Kidney capillary endothelial cell (primary cell): Measurements from ENCODE around the gene C18orf32.
A peak's percentile ranks its signal among the peaks of the same experiment; 100 is the strongest.
"Not testable (repeated sequence)": the region's sequence is repeated elsewhere in the genome, so short reads cannot be mapped to it uniquely, and the experiment has no call there.

Experiments used
- DNase-seq: peaks from one replicate; pipeline ENCODE4 v3.0.0-alpha.2; 2018; ENCODE audit warnings: low spot score

C18orf32 gene

DNA sequence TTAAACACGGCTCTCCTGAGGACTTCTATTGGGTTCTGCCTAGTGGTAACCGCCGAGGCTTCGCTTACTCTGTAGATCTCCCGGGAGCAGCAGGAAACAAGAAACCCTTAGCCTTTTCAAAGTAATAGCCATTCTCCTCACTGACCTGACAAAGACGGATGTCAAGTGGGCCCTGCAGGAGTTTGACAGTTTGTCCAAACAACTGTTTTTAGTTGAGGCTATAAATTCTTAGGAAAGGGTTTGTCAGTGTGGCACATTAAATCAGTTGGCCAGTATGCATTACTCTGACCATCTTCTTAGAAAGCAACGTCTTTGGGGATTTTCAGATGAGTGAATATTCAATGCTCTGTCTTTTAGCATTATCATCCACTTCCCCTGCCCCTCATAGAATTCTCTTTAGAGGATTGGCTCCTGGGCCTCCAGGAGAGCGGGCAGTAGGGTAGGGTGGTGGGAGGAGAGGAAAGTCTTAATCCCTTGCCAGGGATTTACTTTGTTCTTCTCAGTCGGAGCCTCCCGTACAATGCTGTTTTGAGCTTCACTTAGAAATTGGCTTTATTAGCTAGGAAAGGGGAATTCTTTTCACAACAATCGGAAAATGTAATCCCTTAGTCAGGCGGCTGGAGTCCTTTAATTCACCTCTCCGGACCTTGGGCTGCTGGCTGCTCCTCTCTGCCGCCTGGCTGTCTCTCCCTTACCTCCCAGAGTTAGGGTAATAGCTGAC is 13.3 kb upstream of the C18orf32 start:
- no peak for DNase-seq

DNA sequence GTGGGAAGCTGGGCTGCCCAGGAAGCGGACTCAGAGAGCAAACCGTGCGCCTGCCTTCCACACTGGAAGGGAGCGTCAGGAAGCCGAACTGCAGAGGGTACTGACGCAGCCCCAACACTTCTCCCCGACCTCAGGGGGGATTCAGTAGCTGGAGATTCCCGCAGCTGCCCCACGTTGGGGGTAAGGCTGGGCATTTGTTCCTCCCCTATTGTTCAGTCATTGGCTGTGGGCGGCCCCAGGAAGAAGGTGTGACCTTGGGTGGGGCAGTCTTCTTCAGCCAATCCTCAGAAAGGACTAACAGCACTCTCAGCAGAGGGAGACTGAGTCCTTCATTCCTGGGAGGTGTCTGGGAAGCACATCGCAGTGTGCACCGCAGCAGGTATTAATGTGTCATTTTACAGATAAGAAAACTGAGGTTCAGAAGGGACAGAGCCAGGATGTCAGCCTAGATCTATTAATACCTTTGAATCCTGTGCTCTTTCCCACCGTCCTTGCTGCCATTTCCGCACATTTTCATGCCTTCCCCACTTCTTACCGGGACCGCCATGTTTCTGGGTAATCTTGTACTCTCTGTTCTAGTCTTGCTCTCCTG is 12.1 kb upstream of the C18orf32 start:
- DNase-seq: no peak

DNA sequence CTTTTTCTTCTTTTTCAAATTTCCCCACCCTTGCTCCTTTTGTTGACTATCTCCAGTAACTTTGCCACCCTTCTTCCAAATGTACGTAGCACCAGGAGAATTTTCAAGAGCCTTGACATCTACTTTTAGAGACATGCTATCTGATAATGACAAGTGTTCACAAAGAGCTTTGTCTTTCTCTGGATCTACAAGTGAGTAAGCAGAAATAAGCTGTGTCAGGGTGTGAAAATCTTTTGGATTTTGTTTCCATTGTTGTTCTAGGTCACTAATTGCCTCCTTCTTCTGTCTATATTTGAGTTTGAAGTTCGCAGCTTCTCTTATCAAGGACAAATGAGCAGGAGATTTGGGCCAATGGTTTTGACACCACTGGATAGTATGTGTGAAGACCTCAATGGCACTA is 8.4 kb upstream of the C18orf32 start:
- DNase-seq: no peak

DNA sequence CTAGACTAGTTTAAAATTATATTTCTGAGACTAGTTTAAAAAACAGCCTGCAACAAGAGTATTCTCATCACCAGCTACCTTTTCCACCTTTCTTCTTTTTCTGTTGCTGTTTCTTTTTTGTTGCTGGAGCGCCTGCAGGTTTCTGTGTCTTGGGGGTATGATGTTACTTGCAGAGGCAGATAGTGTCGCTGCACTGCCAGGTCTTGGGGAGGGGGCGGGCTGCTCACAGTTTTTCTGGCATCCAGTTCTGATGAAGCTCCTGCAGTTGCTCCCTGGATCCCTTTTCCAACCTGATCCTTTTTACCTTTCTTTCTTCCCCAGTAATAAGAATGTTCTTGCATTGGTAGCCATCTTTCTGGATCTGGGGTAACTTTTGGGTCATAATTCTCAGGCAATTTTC is 8.0 kb upstream of the C18orf32 start:
- no peak for DNase-seq

DNA sequence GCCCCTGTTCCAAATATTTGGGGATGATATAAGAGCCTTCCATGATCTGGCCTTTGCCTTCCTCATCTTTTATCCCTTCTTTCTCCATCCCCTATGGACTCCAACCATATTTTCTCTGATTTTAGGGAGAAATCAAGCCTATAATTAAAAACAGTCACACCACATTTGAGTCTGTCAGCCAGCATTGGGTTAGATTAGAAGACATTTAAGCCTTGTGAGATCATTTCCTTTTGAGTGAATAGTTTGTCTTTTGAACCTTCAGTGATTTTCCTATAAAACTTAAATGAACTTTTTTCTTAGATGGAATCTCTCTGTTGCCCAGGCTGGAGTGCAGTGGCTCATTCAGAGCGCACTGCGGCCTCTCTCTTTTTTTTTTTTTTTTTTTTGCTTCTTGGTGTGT is 7.6 kb upstream of the C18orf32 start:
- DNase-seq: no peak

DNA sequence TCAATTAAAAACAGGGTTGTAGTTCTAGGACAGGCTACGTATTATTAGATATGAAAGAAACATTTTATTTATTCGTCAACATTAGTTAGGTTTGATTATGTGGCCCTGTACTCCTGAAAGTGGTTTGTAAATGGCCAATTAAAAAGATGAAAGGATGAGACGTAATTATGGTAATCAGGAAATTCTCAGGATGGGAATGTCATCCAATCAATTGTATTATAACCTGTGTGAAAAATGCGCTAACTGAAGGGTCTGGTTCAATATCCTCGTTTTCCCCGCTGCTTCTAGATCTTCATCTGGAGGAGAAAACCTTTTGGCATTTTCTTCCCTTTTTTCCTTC is 5.6 kb upstream of the C18orf32 start:
- no peak for DNase-seq

DNA sequence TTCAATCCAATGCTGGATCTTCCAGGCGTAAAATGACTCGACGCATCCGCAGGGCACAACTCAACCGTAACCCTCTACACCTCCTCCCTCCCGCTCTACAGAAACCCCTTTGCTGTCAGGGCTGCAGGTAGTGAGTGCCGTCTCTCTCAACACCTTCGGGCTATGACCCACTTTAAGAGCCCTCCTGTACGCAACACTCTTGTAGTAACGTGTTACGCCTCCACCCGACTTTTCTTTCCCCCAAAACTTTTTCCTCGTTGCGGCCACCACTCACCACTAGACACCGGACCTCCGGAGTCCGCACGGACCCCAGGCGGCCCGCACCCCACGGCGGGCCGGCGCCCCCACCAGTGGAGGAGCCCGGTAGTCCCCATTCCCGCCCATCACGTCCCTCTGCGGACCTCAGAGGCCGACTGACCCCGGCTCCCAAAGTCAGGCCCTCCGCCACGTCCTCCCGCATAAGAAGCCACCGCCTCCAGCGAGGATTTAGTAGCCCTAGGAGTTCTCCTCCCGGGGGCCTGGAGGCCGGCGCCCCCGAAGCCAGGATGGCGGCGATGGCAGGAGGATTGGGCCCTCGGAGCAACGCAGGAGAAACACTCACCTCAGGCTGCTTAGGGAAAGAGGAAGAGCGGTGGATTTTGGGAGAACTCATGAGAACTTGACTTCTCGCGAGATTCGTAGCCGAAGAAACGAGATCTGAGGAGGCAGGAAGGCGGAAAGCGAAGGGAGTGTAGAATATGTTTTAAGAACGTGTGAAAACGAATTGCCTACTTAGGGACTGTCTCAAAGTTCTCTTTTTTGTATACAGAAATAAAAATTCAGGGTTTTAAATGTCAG is 5.0 kb upstream of the C18orf32 start, which contains the start of gene RPL17:
RPL17 (minus strand) TSS at position 609 of the 837 bp plus-strand sequence.
- peak; percentile 96 for DNase-seq

DNA sequence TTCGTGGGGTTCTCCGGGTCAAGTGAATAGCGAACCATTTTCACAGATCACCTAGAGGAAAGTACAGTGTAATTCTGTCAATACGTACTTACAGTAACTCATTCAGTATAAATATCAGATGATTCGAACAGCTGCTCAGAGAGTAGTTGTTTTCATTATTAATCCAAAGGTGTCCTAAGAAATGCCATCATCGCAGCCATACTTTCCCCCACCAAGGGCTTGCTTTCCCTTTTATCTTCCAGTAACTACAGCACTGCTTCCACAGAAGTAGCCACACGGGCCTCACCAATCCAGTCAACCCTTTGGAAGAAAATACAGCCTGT is 4.5 kb upstream of the C18orf32 start:
- DNase-seq: no peak

DNA sequence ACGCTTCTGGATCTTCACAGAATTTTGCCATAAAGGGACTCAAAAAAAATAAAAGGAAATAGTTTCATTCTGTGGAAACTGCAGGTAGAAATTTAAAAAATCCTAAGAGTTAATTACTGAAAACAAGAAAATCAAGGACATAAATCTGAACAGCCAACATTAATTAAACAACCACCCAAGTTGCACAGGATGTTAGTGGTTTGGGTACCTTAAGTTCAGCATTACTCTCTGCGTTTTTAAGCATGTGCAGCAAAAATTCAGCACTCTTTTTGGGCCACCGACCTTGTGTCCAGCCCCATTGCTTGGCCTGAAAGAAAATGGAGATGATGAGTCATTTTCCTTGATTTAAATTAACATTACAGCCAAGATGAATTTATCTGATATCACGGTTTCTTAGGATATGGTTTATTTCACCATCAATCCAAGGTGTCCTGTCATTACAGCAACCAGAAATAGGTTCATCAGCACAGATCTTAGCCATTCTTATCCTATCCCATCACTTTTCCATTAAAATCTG is 3.3 kb upstream of the C18orf32 start:
- DNase-seq: no peak

DNA sequence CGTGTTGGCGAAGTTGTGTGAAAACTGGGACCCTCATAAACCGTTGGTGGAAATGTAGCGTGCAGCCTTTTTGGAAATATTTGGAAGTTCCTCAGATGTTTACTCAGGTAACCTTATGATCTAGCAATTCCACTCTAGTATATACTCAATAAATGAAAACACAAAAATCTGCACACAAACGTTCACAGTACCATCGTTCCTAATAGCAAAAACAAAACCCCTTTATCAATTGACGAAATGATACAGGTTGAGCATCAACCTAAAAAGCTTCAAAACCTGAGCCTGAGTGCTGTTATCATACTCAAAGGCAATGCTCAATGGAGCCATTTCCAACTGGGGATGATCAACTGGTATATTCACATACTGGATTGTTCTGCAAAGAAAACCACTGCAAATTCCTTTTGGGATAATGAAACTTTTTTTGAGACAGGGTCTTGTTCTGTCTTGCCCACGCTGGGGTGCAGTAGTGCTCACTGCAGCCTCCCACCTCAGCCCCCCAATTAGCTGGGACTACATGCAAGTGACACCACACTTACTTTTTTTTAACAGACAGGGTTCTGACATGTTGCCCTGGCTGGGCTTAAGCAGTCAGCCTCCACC is 777 bp upstream of the C18orf32 start:
- DNase-seq: no peak

DNA sequence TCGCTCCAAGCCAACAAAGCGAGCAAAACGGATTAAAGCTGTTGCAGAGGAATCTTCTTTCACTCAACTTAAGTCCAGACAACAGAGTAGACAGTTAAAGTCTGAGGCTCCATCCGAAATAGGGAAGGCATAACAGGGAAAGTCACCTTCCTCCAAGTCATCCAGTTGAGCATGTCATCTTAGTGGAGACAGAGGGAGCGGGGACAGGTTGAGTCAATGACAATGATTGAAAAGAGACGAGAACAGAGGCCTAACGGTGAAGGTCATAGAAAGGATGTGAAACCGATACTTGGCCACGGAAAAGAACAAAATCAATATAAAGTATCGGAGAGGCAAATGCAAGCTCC is 455 bp downstream of the C18orf32 start:
- peak; percentile 42 for DNase-seq

DNA sequence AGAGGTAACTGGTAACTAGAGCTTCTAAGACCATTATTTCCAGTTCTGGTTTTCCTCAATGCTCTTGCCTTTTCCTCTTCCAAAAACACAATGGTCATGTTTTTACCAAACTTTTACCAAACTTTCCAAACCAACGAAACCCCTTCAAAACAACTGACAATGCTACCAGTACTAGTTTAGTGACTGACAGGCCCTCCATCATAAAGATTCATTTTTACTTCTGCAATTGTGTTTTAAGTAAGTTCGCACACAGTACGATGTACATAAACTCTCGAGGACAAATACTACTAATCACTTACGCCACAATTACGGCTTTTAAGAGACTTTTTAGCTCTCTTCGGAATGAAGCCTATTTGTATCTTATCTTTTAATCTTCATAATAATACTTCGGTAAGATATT is 900 bp downstream of the C18orf32 start:
- no peak for DNase-seq

DNA sequence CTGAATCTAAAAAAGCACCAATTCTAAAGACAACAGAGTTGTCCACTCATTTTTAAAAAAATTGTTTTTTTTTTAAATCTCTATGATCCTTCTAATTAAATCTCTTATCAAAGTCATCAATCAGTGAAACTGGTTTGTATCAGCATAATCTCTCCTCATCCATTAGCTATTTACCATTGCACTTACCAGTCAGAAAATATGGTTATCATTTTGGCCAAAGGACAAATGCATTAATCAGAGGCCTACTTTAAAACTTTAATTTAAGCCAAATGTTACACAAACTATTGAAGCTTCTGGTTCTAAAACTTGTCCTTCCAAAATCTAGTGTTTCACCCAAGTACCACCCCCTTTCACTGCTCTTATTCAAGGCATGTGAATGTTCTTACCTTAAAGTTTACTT is 3.8 kb downstream of the C18orf32 start:
- DNase-seq: no peak

DNA sequence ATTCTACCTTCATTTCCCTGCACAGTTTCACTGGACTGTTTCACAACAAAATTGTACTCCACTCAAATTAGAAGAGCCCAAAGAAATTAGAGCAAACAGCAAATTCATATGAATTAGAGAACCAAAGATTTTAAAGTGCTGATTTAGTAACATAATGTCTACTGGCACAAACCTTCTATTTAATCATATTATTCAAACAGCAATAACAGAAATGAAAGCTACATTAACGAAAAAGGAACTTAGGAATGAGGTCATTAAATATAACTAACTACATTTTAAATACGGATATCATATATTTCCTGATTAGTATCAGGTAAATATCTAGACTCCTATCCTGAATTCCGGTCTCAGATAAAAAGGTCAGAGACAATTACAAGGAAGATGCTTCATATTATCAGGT is 5.1 kb downstream of the C18orf32 start:
- DNase-seq: no peak

DNA sequence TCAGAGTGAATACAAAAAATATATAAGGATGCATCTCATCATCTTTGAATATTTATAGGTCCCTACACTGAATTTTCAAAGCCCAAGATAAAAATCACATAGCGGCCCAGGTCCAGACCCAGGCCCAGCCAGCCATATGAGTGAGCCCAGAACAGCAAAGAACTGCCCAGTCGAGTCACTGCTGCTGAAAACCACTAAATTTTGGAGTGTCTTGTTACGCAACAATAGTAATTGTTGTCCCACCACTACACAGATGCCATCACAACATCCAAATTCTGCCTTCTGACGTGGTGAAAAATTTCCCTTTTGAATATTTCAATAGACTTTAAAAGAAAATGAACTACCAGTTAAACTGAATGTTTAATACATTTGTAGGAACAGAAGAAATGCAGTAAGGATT is 5.7 kb downstream of the C18orf32 start:
- DNase-seq: no peak

DNA sequence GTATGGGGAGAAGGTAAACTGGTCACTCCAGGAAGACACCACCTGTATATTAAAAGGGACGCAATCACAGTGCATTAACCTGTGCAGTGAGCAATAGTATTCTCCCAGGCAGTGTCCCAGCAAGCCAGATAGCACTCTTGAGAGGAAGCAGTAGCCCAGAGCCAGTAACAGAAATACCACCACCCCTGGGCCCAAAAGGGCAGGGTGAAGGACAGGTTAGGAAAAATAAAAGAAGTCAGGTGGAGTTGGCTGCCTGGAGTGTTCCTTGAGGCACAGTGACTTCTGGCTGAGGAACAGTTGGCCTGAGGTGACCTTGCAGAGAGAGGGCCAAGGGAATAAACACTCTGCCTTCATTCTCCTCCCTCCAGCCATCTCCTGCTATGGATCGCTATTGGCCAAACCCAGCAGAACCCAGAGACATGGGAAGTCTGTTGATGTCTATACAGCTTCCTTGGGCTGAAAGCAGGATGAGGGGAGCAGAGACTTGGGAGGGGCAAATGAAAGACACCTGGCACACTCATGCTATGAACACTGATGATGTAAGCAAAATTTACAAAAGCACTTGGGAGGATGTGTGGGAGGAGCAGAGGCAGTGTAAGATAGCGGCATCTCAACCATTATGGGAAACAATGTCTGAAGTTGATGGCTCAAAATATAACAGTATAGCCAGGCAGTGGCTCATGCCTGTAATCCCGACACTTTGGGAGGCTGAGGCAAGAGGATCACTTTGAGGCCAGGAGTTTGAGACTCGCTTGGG is 7.5 kb downstream of the C18orf32 start:
- no peak for DNase-seq

DNA sequence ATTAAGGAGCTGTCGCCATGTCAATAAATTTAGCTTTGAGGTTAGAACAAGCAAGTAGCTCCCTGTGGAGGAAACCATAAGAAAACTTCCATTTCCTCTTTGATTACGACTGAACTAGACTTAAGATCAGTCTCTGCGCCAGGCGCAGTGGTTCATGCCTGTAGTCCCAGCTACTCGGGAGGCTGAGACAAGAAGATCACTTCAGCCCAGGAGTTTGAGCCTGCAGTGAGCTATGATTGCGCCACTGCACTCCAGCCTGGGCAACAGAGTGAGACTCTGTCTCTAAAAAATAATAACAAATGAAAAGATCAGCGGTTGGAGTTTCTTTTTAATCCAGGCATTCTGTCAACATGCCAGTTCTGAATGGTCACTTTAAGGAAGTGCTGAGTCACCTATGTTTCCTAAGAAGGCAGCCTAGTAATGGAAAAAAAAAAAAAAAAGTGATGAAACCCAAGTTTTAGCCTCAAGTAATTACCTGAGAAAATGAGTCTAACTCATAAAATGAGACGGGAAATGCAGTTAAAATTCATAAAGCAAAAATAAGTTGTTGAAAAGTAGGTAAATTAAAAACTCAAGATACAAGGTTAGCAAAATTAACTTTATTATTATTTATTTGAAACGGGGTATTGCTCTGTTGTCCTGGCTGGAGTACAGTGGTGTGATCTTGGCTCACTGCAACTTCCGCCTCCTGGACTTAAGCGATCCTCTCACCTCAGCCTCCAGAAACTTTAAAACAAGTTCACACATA is 10.2 kb downstream of the C18orf32 start:
- DNase-seq: peak; percentile 87

DNA sequence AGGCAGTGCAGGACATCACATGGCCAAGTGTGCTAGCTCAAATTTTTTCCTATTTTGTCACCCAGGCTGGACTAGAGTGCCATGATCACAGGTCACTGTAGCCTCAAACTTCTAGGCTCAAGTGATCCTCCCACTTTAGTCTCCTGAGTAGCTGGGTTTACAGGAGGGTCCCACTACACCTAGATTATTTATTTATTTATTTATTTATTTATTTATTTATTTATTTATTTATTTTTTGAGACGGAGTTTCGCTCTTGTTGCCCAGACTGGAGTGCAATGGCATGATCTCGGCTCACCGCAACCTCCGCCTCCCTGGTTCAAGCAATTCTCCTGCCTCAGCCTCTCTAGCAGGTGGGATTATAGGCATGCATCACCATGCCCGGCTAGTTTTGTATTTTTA is 12.1 kb downstream of the C18orf32 start:
- not testable (repeated sequence) for DNase-seq

DNA sequence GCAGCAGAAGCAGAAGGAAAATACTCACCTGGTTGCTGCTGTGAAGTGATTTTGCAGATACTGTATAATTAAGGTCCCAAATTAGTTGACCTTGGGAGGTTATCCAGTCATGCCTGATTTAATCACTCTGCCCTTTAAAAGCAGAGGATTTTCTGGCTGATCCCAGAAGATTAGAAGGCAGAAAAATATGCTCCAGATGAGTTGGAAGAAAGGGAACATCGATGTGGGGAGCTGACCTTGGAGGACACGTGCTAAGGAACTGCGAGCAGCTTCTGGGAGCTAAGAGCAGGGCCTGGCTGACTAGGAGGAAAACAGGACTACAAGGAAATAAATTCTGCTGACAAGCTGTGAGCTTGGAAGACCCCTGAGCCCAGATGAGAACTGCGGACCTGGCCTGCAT is 13.3 kb downstream of the C18orf32 start:
- no peak for DNase-seq

DNA sequence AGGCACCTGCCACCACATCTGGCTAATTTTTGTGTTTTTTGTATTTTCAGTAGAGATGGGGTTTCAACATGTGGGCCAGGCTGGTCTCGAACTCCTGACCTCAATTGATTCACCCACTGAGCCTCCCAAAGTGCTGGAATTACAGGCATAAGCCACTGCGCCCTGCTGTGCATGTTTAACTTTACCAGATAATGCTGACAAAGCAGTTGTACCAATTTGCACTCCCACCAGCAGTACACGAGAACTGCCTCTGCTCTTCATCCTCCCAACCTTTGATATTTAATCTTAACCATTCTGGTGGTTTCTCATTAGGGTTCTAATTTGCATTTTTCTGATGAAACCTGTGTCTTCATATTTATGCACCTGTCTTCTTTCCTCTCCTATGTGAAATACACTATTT is 14.6 kb downstream of the C18orf32 start:
- DNase-seq: no peak

DNA sequence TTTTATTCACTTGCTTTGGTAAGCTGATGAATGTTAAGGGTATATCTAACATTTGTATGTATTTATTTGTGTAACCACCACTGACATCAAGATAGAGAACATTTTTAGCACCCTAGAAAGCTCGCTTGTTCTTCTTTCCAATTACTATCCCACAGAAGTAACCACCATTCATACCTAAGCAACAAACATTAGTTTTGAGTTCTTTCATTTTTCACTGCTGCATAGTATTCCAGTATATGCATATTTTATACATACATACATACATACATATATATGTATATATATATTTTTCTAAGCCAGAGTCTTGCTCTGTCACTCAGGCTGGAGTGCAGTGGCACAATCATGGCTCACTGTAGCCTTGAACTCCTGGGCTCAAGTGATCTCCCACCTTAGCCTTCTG is 15.5 kb downstream of the C18orf32 start:
- no peak for DNase-seq
